HG03045 (cell line): Measurements from ENCODE around the gene STAT6.
A peak's percentile ranks its signal among the peaks of the same experiment; 100 is the strongest.
"Not testable (repeated sequence)": the region's sequence is repeated elsewhere in the genome, so short reads cannot be mapped to it uniquely, and the experiment has no call there.

Experiments
- ATAC-seq: cut with Tn5 transposase; IDR thresholded peaks from one replicate; pipeline ENCODE4 v1.9.1; 2021; ENCODE audit warnings: mild to moderate bottlenecking, moderate library complexity; ENCODE audit not compliant: unreplicated experiment

STAT6 gene

DNA sequence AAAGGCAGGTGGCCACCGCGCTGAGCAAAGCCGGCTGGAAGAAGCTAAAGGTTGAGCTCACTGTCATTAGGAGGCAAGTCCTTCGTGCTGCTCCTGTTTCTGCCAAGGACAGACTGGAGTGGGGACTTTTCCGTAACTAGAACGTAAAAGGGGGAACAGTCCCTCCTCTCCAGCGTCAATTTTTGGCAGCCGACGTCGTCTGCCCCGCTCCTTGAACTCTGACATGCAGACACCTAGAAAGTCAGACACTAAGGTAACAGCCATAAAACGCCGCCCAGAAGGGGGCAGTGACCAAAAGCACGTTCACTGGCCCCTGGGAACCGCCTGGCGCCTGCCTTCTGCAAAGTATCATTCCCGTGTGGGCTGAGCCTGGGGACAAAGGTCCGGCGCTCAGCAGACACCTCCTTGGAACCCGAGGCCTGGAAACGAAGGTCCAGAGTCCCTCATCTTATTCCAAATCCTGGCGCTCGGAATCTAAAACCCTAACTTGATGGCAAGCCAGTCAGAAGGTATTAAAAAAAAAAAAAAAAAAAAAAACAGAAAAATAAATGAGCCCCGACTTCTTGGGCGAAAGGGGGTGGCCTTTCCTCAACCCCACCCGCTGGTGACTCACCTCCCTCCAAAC, 16.1 kb upstream of the STAT6 start:
- ATAC-seq, result no peak

DNA sequence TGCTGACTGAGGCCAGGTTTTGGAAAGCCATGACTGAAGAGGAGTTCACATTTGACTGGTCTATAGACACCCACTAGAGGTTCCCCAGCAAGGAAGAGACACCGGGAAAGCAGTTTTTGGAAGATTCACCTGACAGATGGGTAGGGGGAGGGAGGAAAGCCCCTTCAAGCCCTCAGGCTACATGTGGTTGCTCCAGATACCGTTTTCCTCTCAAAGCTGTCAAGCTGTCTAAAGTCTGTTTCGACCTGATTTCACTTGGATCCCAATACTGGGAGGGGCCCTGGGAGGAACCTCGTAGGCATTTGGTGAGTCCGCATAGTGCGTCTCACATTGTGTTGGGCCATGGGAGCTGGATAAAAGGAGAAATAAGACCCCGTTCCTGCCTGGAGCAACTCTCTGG, 15.4 kb upstream of the STAT6 start:
- no peak for ATAC-seq

DNA sequence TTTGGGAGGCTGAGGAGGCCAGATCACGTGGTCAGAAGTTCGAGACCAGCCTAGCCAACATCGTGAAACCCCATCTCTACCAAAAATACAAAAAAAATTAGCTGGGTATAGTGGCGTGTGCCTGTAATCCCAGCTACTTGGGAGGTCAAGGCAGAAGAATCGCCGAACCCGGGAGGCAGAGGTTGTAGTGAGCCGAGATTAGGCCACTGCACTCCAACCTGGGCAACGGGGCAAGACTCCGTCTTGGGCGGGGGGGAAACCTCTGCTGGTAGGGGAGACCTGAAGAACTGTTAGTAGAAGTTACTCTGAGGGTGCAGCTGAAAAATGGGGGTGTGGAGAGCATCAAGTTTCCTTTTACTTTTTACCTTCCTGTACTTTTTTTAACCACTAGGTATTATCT, 14.9 kb upstream of the STAT6 start:
- no peak for ATAC-seq

DNA sequence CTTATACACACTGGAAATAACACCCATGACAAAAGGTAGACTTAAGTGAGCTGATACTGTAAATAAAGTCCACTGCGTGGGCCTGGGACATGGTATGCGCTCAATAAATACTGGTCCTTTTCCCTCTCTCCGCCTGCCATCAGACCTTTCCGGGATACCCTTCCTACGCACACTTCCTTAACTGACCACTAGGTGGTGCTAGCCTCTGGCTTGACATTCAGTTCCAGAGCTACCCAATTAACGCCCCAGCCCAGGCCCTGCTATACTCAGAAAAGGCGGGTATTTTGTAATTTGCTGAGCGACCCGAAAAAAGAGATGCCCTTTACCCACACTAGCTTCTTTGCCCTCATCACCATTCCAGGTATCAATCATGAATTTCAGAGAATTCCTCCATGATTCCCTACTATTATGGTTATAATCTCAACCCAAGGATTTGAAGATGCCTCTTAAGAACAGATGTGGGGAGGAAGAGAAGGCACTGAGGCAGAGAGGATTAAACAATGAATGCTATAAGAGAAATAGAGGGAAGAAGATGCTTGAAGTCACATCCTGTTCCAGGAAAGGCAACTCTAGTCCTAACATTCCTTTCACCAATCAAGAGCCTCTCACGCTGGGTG, 13.2 kb upstream of the STAT6 start:
- ATAC-seq, result peak; percentile 45

DNA sequence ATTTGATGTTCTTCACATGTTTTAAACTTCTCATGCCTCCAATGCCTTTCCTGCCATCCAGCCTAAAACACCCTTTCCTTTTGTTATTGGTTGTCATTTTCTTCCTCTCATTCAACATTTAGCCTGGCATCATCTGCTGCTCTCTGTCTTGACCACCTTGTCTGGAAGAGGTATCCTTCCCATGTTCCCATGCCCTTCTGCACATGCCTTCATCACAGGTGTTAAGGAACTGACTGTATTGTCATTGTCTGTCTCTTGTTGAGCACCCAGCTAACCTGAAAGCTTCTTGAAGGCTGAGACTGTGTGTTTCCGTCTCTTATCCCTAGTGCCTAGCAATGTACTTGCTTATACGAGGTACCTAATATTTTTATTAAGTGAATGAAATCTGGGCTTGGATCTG, 12.7 kb upstream of the STAT6 start:
- ATAC-seq, result no peak

DNA sequence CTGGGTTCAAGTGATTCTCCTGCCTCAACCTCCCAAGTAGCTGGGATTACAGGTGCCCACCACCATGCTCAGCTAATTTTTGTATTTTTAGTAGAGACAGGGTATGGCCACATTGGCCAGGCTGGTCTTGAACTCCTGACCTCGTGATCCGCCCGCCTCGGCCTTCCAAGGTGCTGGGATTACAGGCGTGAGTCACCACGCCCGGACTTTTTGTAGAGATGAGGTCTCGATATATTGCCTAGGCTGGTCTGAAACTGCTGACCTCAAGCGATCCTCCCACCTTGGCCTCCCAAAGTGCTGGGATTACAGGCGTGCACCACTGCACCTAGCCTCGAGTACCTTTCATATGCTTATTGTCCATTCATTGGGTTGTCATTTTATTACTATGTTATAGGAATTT, 9.6 kb upstream of the STAT6 start:
- ATAC-seq, result not testable (repeated sequence)

DNA sequence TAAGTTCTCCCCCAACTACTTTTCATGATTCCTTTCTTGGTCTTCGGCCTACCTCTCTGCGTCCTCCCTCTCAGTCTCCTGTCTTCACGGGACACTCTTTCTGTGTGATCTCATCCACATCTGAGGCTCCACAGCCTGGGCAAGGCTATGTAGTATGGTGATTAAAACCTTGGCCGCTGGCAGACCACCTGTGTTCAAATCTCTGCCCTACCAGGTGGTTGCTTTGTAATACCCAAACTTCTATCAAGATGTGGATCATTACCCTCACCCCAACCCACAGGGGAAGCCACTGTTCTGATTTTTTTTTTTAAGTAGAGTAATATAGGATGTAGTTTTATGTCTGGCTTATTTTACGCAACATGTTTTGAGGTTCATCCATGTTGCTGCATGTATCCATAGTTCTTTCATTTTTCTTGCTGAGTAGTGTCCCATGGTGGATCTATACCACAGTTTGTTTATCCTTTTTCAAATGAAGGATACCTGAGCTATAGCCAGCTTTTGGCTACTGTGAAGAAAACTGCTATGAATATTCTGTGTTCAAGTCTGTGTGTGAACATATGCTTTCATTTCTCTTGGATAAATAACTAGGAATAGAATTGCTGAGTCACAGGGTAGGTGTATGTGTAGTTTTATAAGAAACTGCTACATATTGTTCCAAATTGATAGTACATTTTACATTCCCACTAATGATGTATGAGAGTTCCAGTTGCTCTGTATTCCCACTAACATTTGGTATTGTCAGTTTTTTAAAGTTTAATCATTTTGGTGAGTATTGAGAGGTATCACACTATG, 8.3 kb upstream of the STAT6 start:
- ATAC-seq, result no peak

DNA sequence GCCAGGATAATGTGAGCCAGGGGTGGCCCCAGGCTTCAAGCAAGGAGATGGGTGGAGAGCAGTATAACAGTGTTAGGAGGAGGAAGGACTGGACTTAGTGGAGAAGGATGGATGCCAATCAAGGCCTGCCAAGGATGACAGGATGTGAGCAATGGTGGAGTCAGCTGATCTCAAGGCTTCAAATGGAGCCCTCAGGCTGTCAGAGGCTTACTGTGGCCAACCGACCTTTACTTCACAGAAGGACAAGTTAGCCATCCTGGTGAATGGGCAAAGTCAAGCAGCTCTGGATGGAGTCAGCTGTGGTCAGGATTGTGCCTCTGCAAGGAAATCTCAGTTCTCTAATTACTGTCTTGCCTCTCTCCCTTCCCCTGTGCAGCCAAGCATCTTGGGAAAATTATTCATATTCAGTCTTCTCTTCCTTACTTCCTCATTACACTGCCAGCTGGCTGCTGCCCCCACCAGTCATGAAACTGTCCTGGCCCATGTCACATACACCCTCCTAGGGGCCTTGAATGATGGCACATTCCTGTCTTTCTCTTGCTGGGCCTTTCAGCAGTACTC, 7.6 kb upstream of the STAT6 start:
- no peak for ATAC-seq

DNA sequence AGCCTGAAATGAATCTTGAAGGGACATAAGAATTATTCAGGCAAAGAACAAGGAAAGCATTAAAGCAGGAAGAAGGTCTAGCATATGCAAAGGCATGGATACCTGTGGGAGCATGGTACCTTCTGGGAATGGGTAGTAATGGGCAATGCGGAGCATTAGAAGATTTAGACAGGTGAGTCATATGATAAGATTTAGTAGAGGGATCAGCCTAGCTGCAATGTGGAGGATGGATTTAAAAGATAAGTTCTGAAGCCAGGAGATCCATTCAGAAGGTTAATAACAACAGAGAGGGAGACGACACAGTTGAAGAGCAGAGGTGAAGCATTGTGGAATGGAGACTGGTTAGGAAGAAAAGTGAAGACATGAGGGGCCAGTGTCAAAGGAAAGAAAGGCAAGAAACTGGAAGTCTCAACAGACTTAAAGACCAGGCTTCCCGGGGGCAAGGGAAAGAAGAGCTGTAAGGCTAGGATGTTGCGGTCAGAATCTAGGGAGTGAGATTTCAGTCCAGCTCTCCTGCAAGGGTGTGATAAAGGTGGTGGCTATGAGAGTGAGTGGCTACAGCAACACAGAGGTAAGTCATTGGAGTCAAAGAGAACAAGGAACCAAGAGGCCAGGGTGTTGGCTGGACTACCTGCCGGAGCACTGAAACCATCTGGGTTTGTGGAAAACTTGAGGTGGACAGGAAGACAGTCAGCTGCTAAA, 5.6 kb upstream of the STAT6 start:
- no peak for ATAC-seq

DNA sequence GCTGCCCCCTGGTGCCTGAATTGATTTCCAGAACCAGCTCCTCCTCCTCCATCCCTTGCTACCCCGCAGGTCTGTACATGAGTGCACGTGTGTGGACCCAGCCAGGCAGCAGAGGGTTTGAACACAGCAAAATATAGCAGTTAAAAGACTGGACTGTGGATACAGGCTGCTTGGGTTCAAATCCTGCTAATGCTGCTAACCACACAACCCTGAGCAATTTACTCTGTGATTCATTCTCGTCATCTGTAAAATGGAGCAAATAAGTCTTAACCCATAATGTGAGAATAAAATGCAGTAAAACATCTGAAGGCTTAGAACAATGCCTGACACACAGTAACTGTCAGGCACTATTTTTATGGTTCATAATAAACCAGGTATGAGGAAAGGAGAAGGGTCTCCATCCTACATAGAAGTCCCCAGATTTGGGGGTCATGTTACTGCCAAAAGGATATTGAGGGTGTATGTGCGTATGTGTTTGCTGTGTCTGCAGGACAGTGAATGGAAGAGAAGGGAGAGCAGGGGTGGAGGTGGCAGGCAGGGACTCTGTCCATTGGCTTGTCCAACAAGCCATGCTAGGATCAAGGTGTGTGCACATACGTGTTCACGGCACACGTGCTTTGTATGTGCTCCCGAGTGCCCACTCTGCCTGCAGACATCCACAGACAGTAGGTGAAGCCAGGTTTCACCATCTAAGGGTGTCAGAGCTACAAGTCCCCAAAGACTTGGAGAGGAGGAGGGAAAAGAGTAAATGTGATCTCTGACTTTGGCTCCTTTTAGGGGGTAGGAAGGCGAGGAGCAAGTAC, 1.5 kb upstream of the STAT6 start:
- ATAC-seq, result no peak

DNA sequence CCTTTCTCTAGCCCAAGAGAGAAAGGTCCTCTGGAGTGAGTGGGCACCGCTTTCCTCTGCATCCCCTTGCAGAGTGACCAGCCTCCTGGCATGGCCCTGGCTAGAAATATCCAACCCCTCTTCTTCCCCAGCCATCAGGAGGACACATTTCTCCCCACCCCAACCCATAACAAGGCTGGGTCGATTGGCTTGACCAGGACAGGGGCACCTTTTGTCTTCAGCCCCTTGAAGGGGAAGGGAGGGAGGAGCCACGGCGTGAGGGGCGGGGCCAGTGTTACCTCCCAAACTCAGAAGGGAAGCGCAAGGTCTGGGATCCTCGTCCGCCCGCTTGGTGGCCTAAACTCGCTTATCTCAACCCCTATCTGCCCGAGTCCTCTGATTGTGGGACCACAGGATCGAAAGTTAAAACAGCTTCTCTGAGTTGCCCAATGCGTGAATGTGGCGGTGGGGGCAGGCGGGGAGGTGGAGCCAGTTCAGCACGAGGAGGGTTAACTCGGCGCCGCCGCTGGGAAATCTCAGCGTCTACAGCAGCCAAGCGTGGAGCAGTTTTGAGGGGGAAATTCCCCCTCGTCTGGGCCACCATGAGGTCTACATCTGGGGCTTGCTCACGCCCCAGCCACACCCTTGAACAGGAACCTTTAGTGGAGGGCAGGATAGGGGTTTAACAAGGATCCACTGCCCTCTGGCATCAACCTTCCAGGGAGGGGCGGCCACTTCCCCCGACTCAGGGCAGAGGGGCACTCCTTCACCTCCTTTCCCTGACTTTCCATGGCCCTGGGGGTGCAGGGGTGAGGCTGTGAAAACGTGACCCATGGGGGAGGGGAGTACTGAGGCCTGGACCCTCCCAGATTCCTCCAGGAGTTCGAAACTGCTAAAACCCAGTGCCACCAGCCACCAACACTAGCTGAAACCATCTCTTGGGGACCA, 795 bp downstream of the STAT6 start:
- peak; percentile 59 for ATAC-seq

DNA sequence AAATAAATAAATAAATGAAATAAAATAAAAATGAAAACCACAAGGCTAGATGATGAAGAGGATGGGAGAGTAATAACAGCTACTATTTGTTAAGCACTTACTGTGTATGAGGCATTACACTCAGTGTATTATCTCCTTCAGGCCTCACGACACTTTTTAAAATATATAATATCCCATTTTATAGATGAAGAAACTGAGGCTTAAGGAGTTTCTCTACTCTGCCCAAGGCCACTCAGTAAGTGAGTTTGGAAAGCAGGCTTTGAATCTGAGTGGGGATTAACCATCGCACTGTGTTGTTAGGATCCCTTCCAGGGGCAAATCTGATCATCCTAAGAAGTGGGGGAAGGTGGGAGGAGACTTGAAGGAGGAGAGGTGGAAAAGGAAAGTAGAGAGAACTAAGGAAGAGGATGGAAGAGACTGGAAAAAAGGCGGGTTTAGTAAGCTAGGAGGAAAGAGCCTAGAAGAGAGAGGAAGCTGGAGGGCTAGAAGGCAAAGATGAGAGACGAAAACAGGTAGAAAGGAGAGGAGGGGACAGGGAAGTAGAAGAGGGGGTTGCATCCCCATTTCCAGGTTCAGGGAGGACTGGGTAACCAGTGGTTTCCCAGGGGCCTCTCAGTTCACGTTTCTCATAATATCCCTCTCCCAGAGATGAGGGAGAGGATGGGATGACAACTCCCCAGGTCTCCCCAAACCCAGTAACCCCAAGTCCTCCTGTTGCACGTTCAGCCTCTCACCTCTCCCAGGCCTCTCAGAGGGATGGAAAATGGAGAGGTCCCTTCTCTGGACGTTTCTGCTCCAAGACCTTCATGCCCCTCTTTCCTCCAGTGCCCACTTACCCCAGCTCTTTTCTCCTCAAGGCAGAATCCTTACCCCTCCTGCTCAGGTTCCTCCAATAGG, 1.7 kb downstream of the STAT6 start:
- no peak for ATAC-seq

DNA sequence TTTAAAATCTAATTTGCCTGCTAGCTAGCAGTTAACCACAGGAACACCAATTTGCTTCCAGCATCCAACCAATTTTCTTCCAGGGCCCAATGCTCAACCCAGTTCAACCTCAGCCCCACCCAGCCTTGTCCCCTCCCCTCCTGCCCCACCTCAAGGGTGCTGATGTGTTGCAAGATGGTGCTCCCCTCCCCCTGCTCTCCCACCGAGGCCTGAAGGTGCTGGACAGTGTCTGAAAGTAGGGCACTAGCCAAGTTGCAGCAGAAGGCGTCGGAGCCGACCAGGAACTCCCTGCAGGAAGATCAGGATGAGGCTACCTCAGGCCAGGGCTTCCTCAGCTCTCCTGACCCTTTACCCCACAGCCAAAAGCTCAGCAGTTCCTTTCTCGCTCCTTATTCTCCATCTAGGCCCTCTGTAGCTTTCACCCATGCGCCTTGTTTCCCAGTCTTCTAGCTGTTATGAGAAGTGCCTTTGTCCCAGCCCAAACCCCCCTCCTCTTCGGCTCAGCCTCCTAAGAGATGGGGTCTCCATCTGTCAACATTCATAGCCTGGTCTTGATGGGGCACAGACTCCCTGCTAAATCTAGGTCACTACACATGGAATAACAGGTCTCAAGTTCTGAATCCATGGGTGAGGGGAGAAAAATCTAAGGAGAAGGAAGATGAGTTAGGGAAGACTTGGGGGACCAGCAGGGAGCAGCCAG, 3.6 kb downstream of the STAT6 start:
- no peak for ATAC-seq

DNA sequence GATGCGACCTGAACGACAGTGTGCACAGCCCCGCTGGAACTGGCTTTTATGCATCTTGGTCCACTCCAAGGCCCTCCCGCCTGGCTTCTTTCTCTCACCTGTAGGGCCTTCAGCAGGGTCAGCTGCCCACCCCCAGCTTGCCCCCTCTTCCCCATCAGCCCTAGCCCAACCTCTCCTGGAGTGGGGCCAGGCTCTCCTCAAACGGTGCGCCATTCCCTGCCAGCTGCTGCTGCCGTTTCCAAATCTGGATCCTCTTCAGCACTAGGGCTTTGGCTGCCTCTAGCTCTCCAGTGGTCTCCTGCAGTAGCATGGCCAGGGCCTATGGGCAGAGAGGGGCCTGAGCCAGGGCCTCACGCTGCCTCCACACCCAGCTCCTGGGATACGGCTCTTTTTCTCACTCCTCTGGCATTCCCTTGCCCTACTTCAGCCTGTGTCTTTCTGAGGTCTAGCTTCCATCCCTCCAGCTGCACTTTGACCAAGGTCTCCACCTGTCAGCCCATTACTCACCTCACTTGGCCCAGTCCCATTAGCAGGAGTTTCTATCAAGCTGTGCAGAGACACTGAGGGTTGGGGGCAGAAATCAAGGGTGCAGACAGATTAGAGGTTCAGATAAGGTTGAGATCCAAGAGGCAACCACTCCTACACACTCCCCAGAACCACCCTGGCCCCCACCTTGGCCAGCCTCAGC, 5.0 kb downstream of the STAT6 start:
- ATAC-seq, result no peak

DNA sequence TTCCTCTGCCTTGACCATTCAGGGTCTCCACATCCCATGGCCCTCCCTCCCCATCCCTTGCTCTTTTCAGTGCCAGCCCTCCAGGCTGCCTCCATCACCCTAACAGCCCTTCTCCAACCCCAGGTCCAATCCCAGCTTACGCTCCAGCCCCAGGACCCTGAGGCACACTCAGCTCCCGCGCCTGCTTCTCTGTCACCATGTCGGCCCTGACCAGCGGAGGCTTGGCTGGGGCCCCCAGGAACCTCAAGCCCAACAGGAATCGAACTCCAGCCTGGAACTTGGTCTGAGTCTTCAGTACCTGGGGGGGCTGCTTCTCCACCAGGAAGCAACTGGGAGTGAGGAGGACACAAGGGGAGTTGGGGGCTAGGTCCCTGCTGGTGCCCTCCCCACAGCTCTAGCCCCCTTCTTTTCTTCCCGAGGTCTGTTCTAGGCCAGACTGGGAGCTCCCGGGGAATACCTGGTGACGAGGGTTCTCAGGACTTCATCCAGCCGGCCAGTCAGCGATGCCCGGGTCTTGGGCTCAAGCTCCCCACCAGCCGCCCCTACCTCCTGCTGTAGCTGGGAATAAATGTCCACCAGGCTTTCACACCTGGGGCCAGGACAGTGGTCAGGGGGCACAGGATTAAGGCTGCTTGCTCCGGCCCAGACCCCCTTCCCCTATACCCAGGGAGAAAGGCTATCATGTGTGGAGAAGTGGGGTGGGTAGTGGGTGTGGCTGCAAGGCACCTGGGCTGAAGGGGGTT, 6.0 kb downstream of the STAT6 start:
- no peak for ATAC-seq

DNA sequence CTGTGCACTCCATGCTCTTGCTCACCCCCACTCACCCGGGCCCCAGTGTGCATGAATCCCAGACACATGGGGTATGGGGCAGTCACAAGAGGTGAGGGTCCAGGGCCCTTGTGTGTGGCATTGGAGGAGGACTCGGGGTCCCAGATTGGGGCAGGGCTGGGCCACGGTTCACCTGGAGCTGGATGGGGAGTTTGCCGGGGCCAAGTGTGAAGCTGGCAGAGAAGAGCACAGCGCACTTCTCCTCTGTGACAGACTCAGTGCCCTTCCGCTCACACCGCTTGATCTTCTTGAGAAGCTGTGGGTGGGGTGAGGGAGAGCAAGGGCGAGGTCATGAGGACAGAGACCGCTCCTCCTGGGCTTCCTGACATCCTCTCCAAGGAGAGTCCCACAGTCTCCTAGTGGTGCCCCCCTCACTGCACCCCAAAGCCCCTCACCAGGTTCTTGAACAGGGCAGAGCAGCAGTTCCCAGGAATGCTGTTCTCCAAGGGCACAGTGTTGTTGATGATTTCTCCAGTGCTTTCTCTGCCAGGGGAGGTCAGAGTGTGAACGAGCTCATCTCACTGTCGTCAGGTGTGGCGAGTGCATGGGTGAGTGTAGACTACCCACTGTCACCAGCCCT, 6.8 kb downstream of the STAT6 start:
- ATAC-seq, result no peak
